ENCODE measurements around the gene VEZF1. TPM values are rescaled to one million over a fixed set of nuclear protein-coding genes. Genes with fewer than 3 reads are reported as not detected.
"Not testable (repeated sequence)": the region's sequence is repeated elsewhere in the genome, so short reads cannot be mapped to it uniquely, and the experiment has no call there.

The VEZF1 gene
- total and polyA plus RNA-seq, 12 donors = 17.5 to 81.2 (median 60.7) TPM

- H3K36me3 ChIP-seq = no peaks in the 10 kb centered on the region
- H3K27ac ChIP-seq = no peak overlapping the region
- no peak overlapping the region for H3K4me3 ChIP-seq
- peaks cover 0 to 7% (median 0%) of the 10 kb centered on the region in 9 donors for H3K4me1 ChIP-seq
- TF ChIP-seq CTCF (IDR thresholded peaks at IDR 0.05) = no peak
- DNase-seq (no peak), ATAC-seq (no peak)
- no peaks in the 10 kb centered on the region for H3K27me3 ChIP-seq
- H3K9me3 ChIP-seq = no peaks in the 10 kb centered on the region
- intact Hi-C loops (cut with DNase I) = no loop called here
- WGBS, 2 donors = 95 to 98% methylated on average over 6 of the region's 6 CpGs
These were observed 24.9 kb downstream of the VEZF1 start for GRCh38 chr17:57963149-57963511.

GRCh38 chr17:57962279-57963148 is 25.5 kb downstream of the VEZF1 start:
- WGBS, 2 donors = 66 to 76% methylated on average over 8 of the region's 8 CpGs
- Histone ChIP-seq H3K36me3 (no peaks in the 10 kb centered on the region), H3K4me3 (no peak overlapping the region), H3K4me1 (peaks cover 0 to 7% (median 0%) of the 10 kb centered on the region in 9 donors), H3K27ac (no peak overlapping the region), H3K27me3 (no peaks in the 10 kb centered on the region), H3K9me3 (no peaks in the 10 kb centered on the region)
- no peak for ATAC-seq
- DNase-seq = no peak
- TF ChIP-seq CTCF (IDR thresholded peaks at IDR 0.05) = no peak
- intact Hi-C loops (cut with DNase I) = no loop called here

GRCh38 chr17:57959929-57960328 is 28.1 kb downstream of the VEZF1 start:
- no peak for DNase-seq
- no peak for ATAC-seq
- Histone ChIP-seq H3K9me3 (no peaks in the 10 kb centered on the region), H3K27me3 (peaks cover 0 to 4% (median 0%) of the 10 kb centered on the region in 7 donors), H3K27ac (no peak overlapping the region), H3K36me3 (no peaks in the 10 kb centered on the region), H3K4me1 (peaks cover 2 to 15% (median 12%) of the 10 kb centered on the region in 9 donors), H3K4me3 (no peak overlapping the region)
- TF ChIP-seq CTCF (IDR thresholded peaks at IDR 0.05) = no peak
- WGBS, 2 donors = 90 to 92% methylated on average over 6 of the region's 6 CpGs
- intact Hi-C loops (cut with DNase I) = loop anchor here in 3 of 10 donors (5.0 to 10.0 kb wide), 2 partner anchors 65 to 68 kb away; no protein-coding TSS in a partner anchor

GRCh38 chr17:57958391-57958790 is 29.7 kb downstream of the VEZF1 start:
- ATAC-seq, DNase-seq, H3K4me3 ChIP-seq, H3K27ac ChIP-seq, H3K27me3 ChIP-seq, H3K9me3 ChIP-seq, H3K36me3 ChIP-seq: not testable (repeated sequence)
- peaks cover 8 to 25% (median 22%) of the 10 kb centered on the region in 9 donors for H3K4me1 ChIP-seq
- intact Hi-C loops (cut with DNase I) = loop anchor here in 3 of 10 donors (5.0 to 10.0 kb wide), 2 partner anchors 64 to 66 kb away; no protein-coding TSS in a partner anchor
- WGBS, 2 donors = 98 to 99% methylated on average over 13 to 15 of the region's 15 CpGs

- ATAC-seq (no peak), DNase-seq (no peak)
- Histone ChIP-seq H3K4me3 (no peak overlapping the region), H3K36me3 (no peaks in the 10 kb centered on the region), H3K4me1 (peaks cover 11 to 30% (median 27%) of the 10 kb centered on the region in 9 donors), H3K9me3 (no peaks in the 10 kb centered on the region), H3K27me3 (peaks cover 0 to 4% (median 0%) of the 10 kb centered on the region in 7 donors), H3K27ac (no peak overlapping the region)
- intact Hi-C loops (cut with DNase I) = loop anchor here in 3 of 10 donors (5.0 to 10.0 kb wide), 2 partner anchors 63 to 66 kb away; no protein-coding TSS in a partner anchor
- 88 to 91% methylated on average over 3 of the region's 3 CpGs for WGBS, 2 donors
- TF ChIP-seq CTCF (IDR thresholded peaks at IDR 0.05) = no peak
These were observed 30.2 kb downstream of the VEZF1 start for GRCh38 chr17:57957886-57958285.
